Kidney tubule cell (primary cell): ENCODE measurements around the gene CORO1C.
A peak's percentile ranks its signal among the peaks of the same experiment; 100 is the strongest.
"Not testable (repeated sequence)": the region's sequence is repeated elsewhere in the genome, so short reads cannot be mapped to it uniquely, and the experiment has no call there.

Experiments
- DNase-seq: peaks from one replicate; pipeline ENCODE4 v3.0.0-alpha.2; 2018; ENCODE audit warnings: low spot score

Gene CORO1C

DNA sequence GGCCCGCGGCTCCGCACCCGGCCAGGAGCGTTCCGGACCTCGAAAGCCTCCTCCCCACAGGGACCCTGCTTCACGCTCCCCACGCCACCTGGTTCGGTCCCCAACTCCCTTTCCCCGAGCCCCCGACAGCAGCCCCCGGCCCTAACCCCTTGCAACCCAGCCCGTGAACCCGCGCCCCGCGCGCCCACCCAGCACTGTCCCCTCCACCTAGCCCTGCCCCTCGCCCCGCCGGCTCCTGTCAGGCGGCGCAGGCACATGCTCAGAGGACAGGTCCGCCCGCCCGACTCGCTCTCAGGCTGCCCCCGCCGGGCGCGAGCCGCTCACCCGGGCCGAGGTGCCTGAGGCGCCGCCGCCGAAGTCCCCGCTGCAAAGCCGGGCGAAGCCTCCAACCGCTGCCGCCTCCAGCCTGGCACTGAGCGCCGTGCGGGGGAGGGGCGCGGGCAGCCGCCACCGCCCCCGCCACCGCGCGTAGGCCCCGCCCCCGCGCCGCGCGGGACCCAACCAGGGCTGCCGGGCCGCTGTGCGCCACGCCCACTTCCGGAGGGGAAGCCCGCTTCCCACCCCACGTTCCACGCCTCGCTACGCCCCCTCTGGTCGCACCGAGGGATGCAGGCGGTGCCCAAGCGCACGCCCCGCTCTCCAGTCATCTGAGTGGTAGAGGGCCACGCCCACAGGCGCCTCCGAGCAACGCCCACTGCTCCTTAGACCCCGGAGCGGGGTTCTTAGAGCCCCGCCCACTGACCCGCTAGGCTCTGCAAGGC, at the start of gene CORO1C:
Gene CORO1C, minus strand, starts transcription at position 414 of the 761 bp plus-strand sequence. CDS start 30,200 bp downstream, outside the sequence.
- peak; percentile 97 for DNase-seq

DNA sequence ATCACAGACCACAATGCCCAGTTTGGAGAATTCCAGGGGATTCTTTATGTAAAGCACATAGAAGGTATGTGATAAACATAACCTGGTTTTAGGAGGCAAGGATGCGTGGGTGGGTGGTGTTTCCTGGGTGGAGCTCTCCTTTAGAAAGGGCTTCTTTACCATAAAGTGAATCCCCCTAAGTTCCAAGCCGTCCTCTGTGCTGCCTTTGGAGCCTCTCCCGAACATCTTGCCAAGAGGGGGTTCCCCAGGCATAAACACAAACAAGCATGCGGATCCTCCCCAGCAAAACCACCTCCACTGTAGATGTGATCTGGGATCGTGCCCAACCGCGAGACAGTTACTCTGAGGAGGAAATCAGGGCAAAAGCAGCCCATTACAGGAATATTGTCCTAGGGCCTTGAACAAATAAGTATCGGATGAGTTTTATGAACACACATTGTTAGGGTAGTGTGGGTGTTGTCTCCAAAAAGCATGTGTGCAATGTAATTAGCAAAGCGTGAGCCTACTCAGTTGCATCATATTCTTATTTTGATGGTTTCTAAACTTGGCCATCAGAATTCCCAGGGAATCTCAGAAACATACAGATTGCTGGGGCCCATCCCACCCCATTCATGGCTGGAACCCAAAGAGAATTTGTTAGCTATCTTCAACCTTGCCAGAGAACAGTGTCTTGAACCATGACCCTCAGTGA, 48.8 kb upstream of the CORO1C start:
- DNase-seq, result no peak

- DNase-seq, result no peak
Measured at GRCh38 chr12:108778053-108778452, 46.7 kb upstream of the CORO1C start.

DNA sequence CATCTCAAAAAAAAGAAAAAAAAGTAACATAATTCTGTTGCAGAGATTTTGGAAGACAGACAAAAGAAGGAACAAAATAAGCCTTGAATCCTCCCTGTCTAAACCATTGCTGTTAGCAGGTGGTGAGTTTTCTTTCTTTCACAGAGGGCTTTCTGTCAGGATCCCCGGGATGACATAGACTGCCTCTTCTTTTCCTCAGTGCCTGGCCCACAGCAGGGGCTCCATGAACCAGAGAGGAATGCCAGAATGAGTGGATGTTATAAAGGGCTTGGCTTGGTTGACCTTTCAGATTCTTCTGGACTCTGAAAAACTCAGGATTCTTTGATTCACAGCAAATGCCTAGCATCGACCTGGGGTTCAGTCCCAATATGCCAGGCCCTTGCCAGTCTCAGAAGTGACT, 45.8 kb upstream of the CORO1C start:
- DNase-seq, result no peak

DNA sequence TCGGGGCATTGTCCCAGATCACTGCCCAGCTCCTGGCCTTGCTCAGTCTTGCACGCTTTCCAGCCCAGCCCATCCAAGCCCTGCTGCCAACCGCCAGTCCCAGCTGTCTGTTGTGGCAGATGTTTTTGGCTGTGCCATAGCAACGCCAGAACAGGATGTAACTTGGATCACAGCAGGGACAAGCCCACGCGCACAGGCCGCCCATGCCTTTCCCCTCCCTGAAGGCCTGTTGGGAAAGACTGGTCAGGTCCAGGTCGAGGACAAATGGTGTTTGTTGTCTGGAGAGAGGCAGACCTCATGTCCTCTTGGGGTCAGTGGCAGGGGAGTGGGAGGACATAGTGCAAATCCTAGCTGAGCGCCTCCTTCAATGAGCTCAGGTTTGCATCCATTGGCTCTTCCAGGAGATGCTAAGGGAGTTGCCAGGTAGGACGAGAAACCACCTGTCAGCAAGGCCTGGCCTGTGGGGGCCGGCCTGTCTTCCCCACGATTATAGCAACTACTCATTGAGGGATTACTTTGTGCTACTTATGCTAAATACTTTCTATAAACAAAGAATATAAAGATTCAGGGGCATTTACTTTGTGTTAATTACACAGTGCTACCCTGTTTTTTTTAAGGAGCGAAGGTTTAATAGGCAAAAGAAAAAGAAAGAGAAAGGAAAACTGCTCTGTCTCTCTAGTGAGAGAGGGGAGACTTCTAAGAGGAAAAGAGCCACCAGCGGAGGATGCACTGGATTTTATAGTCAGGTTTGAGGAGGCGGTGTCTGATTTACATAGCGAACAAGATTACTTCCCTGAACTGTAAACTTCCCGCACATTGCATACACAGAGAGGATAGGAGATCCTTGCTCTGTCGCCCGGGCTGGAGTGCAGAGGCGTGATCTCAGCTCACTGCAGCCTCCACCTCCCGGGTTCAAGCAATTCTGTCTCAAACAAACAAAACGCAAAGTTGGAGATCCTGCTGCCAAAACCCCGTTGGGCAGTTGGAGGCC, 42.8 kb upstream of the CORO1C start:
- DNase-seq, result peak; percentile 61

DNA sequence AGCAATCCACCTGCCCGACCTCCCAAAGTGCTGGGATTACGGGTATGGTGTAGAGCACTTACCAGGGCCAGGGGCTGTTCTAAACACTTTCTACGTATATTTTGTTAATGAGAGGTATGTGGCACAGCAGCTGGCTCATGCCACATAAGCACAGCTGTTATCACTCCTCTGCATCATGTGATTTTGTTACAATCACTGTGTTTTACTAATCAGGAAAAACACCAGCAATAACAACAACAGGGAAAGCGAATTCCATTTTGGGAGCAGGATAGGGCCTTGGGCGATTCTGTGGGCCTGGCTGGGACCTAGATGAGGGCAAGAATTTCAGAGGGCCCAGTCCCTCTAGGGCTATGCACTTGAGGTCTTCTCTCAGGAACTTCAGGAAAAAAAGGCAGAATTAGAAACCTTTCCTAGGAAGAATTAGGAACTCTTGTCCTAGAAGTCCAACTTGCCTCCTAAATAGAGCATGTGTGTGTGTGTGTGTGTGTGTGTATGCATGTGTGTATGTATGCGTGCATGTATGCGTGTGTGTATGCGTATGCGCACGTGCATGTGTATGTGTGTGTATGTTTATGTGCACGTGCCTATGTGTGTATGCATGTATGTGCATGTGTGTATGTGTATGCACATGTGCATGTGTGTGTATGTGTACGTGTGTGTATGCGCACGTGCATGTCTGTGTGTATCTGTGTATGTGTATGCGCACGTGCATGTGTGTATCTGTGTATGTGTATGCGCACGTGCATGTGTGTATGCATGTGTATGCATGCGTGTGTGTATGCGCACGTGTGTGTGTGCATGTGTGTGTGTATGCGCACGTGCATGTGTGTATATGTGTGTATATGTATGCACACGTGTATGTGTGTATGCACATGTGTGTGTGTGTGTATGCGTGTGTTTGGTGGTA, 41.8 kb upstream of the CORO1C start:
- no peak for DNase-seq

GRCh38 chr12:108772247-108772646, 40.9 kb upstream of the CORO1C start:
- peak; percentile 10 for DNase-seq

GRCh38 chr12:108771835-108772234, 40.5 kb upstream of the CORO1C start:
- DNase-seq, result not testable (repeated sequence)

DNA sequence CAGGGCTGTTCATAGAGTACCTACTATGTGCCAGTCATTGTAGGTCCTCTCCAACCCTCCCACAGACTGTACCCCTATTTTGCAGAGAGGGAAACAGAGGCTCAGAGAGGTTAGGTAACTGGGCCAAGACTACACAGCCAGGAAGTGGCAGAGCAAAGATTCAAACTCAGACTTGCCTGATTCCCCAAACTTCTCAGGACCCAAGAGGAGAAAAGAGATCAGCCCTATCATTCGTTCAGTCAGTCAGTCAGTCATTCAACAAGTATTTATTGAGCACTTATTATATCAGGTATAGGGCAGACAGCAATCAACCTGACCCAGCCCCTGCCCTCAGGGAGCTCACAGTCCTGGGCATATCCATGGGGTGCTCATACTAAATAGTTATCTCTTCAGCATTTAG, 39.6 kb upstream of the CORO1C start:
- no peak for DNase-seq

DNA sequence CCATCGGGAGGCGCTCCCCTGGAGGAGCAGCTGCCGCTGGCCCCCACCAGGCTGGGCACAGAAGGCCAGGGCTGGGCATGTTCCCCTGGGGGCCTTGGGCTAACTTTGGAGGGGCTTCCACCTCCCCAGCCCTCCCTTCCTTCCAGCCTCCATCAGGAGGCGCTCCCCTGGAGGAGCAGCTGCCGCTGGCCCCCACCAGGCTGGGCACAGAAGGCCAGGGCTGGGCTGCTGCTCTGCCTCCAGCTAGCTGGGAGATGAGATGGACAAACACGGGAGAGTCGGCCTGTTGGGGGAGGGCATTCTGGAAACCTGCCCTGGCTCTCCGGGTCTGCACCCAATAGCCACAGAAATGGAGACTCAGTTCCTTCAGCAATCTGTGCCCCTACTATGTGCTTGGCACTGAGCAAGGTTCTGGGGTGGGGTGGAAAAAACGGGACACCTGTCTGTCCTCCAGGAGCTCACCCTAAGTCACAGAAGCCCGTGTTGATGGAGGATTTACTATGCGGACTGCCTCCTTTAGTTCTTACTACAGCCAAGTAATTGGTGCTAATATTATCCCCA, 39.0 kb upstream of the CORO1C start:
- no peak for DNase-seq

DNA sequence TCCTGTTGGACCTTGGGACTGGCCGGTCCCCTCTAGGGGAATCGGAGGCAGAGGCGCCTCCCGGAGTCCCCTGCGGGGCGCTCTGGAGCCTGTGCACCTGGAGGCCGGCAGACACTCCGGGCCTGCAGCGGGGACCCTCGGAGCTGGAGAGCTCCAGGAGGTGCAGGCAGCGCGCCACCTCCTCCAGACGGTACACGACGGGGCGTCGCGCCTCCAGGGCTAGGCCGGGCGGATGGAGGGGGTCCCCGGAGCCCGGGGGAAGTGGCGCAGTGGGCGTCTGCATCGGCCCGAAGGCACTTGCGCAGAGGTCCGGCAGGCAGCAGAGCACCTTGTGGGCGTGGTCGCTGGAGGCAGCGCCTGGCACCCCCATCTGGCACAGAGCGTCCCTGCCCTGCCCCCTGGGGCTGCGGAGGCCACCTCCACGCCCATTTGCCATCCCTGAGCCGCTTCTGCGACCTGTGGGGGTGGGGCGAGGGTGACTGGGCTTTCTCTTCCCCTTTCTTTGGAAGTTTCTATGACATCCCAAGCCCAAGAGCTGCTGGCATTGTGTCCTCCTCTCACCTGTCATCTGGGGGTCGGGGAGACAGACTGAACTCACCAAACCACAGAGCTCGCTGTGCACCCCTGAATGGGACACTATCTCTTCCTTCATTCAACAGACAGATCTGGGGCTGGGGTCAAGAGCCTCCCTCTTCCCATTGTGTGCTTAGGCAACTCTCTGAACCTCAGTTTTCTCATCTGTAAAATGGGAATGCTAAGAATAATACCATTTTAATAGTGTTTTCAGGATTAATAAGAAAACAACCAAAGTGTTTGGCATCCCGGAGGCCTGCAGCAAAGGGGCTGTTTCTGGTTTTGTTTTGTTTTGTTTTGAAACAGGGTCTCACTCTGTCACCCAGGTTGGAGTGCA, 37.5 kb upstream of the CORO1C start:
- peak; percentile 39 for DNase-seq

DNA sequence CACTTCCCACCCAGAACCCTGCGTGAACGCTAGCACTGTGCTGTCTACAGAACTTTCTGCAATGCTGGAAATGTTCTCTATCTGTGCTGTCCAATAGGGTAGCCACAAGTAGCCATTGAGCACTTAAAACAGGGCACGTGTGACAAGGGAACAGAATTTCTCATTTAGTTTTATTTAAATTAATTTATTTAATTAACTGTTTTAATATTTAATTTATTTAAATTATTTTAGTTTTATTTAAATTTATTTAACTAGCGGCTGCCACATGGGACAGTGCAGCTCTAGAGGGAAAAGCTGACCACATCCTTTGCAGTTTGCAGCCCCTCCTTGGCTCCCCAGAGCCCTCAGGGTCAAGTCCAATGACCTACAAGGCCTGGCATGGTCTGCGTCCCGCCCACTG, 35.0 kb upstream of the CORO1C start:
- DNase-seq, result no peak

DNA sequence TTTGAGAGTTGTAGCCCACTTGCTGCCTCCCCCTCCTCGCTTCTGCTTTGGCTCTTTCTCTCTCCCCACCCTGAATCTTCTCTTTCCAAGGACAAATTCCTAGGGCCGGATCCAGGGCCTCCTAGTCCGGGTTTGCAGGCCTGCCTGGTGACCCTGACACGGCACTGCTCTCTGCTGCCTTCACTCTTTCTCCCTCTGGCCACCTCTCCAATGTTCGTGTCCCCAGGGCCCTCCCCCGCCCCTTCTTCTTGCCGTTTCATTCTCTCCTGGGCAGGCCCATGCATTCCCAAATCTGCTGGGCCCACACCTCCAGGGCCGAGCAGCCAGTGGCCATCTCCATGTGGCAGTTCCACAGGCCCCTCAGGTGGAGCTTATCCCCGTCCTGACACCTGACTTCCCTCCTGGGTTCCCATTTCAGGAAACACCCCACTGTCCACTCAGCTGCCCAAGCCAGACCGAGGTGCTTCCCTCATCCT, 34.0 kb upstream of the CORO1C start:
- no peak for DNase-seq

GRCh38 chr12:108764540-108765288, 33.4 kb upstream of the CORO1C start:
- no peak for DNase-seq

DNA sequence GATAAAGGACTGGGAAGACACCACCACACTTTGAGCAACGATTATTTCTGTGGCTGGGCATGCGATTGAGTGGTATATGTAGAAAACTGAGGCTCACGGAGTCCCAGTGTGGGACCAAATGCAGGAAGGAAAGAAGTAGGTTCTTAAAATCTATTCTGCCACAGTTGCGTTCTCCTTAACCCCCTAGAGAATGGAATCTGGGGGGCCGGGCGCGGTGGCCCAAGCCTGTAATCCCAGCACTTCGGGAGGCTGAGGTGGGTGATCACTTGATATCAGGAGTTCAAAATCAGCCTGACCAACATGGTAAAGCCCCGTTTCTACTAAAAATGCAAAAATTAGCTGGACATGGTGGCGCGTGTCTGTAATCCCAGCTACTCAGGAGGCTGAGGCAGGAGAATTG, 29.9 kb upstream of the CORO1C start:
- no peak for DNase-seq

- no peak for DNase-seq
Measured at GRCh38 chr12:108759924-108760323, 28.6 kb upstream of the CORO1C start.

- DNase-seq, result no peak
Measured at GRCh38 chr12:108757856-108758255, 26.5 kb upstream of the CORO1C start.

- DNase-seq, result no peak
Measured at GRCh38 chr12:108756421-108756820, 25.1 kb upstream of the CORO1C start.

DNA sequence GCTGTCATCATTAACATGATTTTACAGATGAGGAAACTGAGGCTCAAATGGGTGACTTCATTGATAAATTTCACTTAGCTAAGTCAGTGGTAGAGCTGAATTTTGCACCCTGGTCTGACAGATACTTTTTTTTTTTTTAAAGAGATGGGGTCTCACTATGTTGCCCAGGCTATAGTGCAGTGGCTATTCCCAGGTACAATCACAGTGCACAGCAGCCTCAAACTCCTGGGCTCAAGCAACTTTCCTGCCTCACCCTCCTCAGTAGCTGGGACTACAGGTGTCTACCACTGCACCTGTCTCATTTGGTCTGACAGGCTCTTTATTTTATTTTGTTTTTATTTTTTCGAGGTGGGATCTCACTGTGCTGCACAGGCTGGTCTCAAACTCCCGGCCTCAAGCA, 24.2 kb upstream of the CORO1C start:
- no peak for DNase-seq
